Right ventricle myocardium superior (tissue), 1 donor: ENCODE results near the gene SLX4IP. TPM values are rescaled to one million over a fixed set of nuclear protein-coding genes. Genes with fewer than 3 reads are reported as not detected.

Experiments
- ATAC-seq: fragments of 200-7000 bp; cut with Tn5 transposase; one replicate; pipeline ENCODE4 v1.9.1; 2020; ENCODE audit warnings: mild to moderate bottlenecking; ENCODE audit not compliant: poor library complexity
- DNase-seq: peaks from one replicate; pipeline ENCODE4 v3.0.0-alpha.2; 2020
- intact Hi-C: fragments of 100-400 bp; cut with DNase I; formaldehyde crosslinking; loops from one replicate; pipeline ENCODE4 v1.11.2; 2022
- total RNA-seq: library from RNA; stranded (reverse); fragmentation: NEBNext Ultra II Directional; extraction: Animal tissue kit (Norgen Biotek cat#: 25700); gene quantifications from one replicate; pipeline ENCODE4 v1.2.1, GENCODE V29; 2021
- donor health status: DM: no; HTN: yes; CAD: no; lungs with severe emphysema.

The SLX4IP gene
- total RNA-seq, 1 donor from 2014 or later = 2.6 TPM

DNA sequence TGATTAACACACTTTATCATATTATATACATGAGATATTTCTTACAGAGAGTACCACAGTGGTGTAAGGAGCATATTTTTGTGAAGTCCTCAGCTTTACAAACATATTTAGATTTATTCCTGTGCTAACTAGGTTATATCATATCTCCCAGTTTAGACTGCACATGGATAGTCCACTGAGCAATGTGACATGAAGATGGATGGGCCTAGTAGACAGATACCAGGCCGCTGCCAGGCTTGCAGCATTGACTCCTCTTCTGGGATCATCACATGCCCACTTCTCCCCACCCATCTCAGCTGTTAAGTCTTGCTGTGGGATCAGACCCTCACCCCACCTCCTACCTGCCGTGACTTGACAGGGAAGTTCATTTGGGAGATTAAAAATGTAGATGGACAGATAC is 95.8 kb downstream of the SLX4IP start:
- no peak for DNase-seq
- intact Hi-C loops = no loop called here
- no peak for ATAC-seq

DNA sequence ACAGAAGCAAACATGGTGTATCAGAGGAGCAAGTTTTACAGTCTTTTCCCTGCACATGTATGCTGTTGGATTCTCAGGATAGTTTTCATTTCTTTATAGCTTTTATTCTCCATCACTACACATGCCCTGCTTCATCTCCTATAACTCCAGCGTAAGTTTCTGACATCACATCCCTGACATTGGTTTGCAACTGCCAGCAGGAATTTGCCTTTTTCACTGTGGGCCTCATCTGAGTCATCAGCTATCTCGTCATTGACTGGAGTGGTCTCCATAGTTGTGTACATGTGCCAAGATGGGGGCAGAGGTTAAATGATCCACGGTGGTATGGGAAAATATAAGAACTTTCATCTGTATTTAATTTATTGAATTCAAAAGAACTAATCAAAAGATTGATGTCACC is 96.7 kb downstream of the SLX4IP start:
- no peak for ATAC-seq
- intact Hi-C loops = no loop called here
- no peak for DNase-seq

DNA sequence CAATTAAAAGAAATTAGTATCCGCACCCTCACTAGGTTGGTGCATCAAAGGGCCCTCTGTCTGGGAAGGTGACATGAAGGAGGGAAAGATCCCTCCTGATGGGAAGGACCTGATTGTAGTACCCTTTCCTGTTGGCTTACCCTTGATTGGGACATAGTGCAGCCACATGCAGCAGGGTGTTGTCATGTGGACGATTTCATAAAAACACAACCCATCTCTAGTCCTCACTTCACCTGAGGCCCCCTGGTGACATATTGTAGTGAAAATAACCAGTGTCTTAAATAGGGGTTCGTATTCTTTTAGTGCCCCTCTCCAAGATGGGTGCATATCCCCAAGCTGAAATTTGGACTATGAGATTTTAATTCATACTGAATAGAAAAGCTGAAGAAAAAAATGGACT is 97.3 kb downstream of the SLX4IP start:
- intact Hi-C loops = no loop called here

GRCh38 chr20:10536531-10536930 is 101.4 kb downstream of the SLX4IP start:
- ATAC-seq = no peak
- no peak for DNase-seq
- intact Hi-C loops = no loop called here

More for the DNA sequence above, 97.3 kb downstream of the SLX4IP start:
- ATAC-seq (no peak), DNase-seq (no peak)

- DNase-seq = no peak
- intact Hi-C loops = no loop called here
- no peak for ATAC-seq
These were observed 102.9 kb downstream of the SLX4IP start for GRCh38 chr20:10537850-10538480.

- intact Hi-C loops = no loop called here
- no peak for ATAC-seq
- DNase-seq = no peak
These were observed 103.7 kb downstream of the SLX4IP start for GRCh38 chr20:10538768-10539167.

DNA sequence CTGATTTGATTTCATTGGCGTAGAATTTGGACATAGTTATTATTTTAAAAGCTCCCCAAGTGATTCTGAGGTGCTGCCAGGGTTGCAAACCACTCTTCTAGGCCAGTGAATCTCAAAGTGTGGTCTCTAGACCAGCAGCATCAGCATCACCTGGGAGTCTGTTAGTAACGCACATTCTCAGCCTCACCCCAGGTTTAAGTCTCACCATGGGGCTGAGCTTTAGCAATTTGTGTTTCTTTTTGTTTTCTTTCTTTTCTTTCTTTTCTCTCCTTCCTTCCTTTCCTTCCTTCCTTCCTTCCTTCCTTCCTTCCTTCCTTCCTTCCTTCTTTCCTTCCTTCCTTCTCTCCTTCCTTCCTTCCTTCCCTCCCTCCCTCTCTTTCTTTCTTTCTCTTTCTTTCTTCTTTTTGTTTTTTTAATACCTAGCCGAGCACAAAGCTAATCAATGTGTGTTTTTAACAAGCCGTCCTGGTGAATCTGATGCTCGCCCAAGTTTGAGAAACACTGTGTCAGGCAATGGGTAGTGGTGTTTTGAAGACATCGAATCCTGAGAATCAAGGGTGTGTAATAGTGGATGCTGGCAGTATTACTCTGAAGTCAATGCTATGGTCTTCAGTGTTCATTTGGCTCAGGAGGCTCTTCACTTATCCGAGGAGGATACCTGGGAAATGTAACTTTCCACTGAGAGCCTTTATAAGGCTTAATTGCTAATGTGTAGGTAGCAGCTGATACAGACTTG is 104.9 kb downstream of the SLX4IP start:
- intact Hi-C loops = no loop called here
- no peak for ATAC-seq

GRCh38 chr20:10540636-10541493 is 105.8 kb downstream of the SLX4IP start:
- no peak for DNase-seq
- no peak for ATAC-seq
- intact Hi-C loops = no loop called here

More for the DNA sequence above, 104.9 kb downstream of the SLX4IP start:
- no peak for DNase-seq

DNA sequence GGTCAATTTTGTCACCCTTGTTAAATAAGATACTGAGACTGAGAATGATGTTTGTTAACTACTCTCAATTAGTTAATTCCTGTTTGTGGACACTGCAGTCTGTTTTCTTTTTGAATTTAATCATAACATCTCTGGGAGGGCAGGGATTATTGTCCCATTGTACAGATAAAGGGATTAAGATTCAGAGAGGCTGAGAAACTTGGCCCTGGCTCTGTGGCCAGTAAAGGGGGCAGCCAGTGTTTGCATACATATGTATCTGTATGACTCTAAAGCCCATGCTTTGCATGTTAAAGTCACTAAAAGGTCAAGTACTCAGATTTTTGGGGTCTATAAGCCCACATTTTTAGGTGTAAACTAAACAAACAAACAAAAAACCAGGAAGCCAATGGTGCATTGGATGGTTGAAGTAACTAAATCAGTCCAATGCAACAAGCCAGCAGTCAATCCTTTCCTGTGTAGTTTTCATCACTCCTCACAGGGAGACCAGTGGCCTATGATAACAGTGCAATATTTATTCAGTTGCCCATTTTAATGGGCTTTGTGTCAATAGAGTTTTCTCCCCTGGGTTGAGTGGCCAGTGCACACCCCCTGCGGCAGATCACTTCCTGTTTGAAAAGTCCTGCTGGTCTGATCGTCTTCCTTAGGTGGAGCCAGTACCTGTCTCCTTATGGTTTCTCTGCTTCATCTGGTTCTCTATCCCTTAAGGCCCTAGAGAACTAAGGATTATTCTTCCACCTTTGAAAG is 106.7 kb downstream of the SLX4IP start:
- ATAC-seq (no peak), DNase-seq (no peak)
- intact Hi-C loops = no loop called here

DNA sequence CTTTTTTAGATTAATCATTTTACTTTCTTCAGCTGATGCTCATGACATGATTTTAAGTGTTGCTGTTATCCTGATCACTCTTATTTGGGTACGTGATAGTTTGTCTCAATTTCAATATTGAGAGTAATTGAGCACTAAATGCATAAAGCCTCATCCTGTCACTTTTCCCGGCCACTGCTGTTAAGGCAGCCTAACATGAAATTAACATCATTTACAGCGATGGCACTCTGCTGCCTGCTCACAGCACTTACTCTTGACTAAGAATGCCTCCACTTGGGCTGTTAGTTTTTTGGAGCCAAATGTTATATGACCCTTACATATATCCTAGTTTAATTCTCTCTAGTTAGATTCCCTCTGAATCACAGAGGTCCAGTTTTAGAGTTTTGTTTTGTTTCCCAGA is 107.3 kb downstream of the SLX4IP start:
- DNase-seq = no peak
- no peak for ATAC-seq

DNA sequence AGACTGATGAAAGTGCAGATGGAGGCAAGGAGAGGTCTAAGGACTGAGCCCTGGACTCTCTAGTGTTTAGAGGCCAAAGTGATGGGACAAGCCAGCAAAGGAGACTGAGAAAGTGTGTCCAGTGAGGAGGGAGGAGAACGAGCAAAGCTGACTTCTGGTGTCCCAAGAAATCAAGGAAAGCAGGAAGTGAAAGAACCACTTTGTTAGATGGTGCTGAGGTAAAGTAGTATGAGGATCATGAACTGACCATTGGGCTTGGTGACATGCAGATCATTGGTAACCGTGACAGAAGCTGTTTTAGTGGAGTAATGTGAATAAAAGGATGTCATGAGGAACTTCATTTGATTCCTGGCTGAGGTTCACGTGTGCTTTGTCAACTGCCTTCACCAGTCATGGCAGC is 108.4 kb downstream of the SLX4IP start:
- ATAC-seq (no peak), DNase-seq (no peak)
- intact Hi-C loops = no loop called here

More for the DNA sequence above, 107.3 kb downstream of the SLX4IP start:
- intact Hi-C loops = no loop called here

- ATAC-seq (no peak), DNase-seq (no peak)
- intact Hi-C loops = no loop called here
These were observed 112.4 kb downstream of the SLX4IP start for GRCh38 chr20:10547276-10548114.

DNA sequence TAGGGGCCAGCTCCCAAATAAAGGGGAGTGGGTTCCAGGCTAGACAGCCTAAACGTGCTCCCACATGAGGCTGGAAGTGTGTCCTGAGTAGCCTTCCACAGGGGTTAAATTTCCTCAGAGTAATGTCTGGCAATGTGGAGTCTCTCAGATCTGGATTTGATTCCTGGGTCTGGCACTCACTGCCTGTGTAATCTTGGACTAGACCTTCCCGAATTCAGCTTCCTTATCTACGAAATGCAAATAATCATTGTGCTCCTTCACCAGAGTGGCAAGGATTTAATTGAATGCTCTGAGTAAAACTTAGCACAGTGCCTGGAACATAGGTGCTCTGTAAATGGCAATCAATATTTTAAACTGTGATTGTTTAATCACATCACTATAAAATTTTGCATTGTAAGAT is 114.4 kb downstream of the SLX4IP start:
- no peak for ATAC-seq
- DNase-seq = no peak
- intact Hi-C loops = no loop called here

- no peak for DNase-seq
- no peak for ATAC-seq
- intact Hi-C loops = loop anchor here (5.0 to 10.0 kb wide), 2 partner anchors 722 to 994 kb away; no protein-coding TSS in a partner anchor
These were observed 115.4 kb downstream of the SLX4IP start for GRCh38 chr20:10550204-10551118.

- no peak for DNase-seq
- ATAC-seq = peak; percentile 28
- intact Hi-C loops = loop anchor here (5.0 to 10.0 kb wide), 2 partner anchors 720 to 993 kb away; no protein-coding TSS in a partner anchor
These were observed 116.9 kb downstream of the SLX4IP start for GRCh38 chr20:10551732-10552724.
